HepG2 (cell line): ENCODE measurements around the gene NOTO. TPM values are rescaled to one million over a fixed set of nuclear protein-coding genes. Genes with fewer than 3 reads are reported as not detected.
A peak's percentile ranks its signal among the peaks of the same experiment; 100 is the strongest.

Source experiments
- ARNT2 ChIP-seq: sonication (generic); formaldehyde crosslinking; IDR thresholded peaks from 2 replicates; pipeline ENCODE4 v1.8.0; 2022; ENCODE audit warnings: mild to moderate bottlenecking, low read depth, missing genetic modification reagents, moderate library complexity
- ATM ChIP-seq: fragments of 450-650 bp; IDR thresholded peaks from 2 replicates; pipeline ENCODE4 v1.7.1; 2017; ENCODE audit warnings: mild to moderate bottlenecking, borderline replicate concordance
- DZIP1 ChIP-seq: sonication (generic); formaldehyde crosslinking; IDR thresholded peaks from 2 replicates; pipeline ENCODE4 v1.5.0; 2020; ENCODE audit warnings: mild to moderate bottlenecking, missing genetic modification reagents
- GATA4 ChIP-seq: sonication (generic); IDR thresholded peaks from 2 replicates; pipeline ENCODE4 v1.6.1; 2016; ENCODE audit warnings: antibody characterized with exemption, low read depth, borderline replicate concordance
- GLMP ChIP-seq: sonication (generic); formaldehyde crosslinking; IDR thresholded peaks from 2 replicates; pipeline ENCODE4 v1.9.0; 2021; ENCODE audit warnings: missing genetic modification reagents, mild to moderate bottlenecking, borderline replicate concordance
- MAFG ChIP-seq: sonication (generic); formaldehyde crosslinking; IDR thresholded peaks from 2 replicates; pipeline ENCODE4 v1.5.1; 2020; ENCODE audit warnings: mild to moderate bottlenecking, missing genetic modification reagents
- MED13 ChIP-seq: sonication (generic); formaldehyde crosslinking; IDR thresholded peaks from 2 replicates; pipeline ENCODE4 v1.5.0; 2020; ENCODE audit warnings: missing genetic modification reagents
- MED8 ChIP-seq: sonication (generic); formaldehyde crosslinking; IDR thresholded peaks from 2 replicates; pipeline ENCODE4 v1.8.1; 2023; ENCODE audit warnings: mild to moderate bottlenecking, missing genetic modification reagents; ENCODE audit not compliant: insufficient replicate concordance
- PRDM15 ChIP-seq: sonication (generic); formaldehyde crosslinking; IDR thresholded peaks from 2 replicates; pipeline ENCODE4 v1.4.0; 2020; ENCODE audit warnings: missing genetic modification reagents
- RAD21 ChIP-seq: fragments of 450-650 bp; formaldehyde crosslinking; IDR thresholded peaks from 2 replicates; pipeline ENCODE4 v1.5.0; 2020; ENCODE audit warnings: mild to moderate bottlenecking
- SAP130 ChIP-seq: IDR thresholded peaks from 2 replicates; pipeline ENCODE4 v1.6.1; 2016; ENCODE audit warnings: low read depth
- SOX6 ChIP-seq, 2 experiments: fragments of 450-650 bp in 1 of 2; sonication (generic) in 1 of 2; formaldehyde crosslinking in 1 of 2; IDR thresholded peaks; 2 replicates each; pipeline versions ENCODE4 v1.4.0 to v1.6.1; 2017 to 2020; ENCODE audit warnings: antibody characterized with exemption in 1 of 2, mild to moderate bottlenecking in 1 of 2, missing genetic modification reagents in 1 of 2
- SYNCRIP ChIP-seq: fragments of 200-400 bp; formaldehyde crosslinking; IDR thresholded peaks from 2 replicates; pipeline ENCODE4 v1.6.1; 2018; ENCODE audit warnings: mild to moderate bottlenecking, low read depth, low read length; ENCODE audit not compliant: insufficient read depth
- TERF1 ChIP-seq: sonication (generic); formaldehyde crosslinking; IDR thresholded peaks from 2 replicates; pipeline ENCODE4 v1.8.0; 2022; ENCODE audit warnings: mild to moderate bottlenecking, missing genetic modification reagents, moderate library complexity
- TP53 ChIP-seq: sonication (generic); formaldehyde crosslinking; conservative IDR thresholded peaks from 2 replicates; pipeline ENCODE4 v1.4.0; 2020; ENCODE audit warnings: missing genetic modification reagents
- ZNF205 ChIP-seq: IDR thresholded peaks from 2 replicates; pipeline ENCODE4 v1.6.1; 2018; ENCODE audit warnings: missing biosample characterization, missing genetic modification reagents
- ZNF362 ChIP-seq: sonication (generic); formaldehyde crosslinking; IDR thresholded peaks from 2 replicates; pipeline ENCODE4 v1.4.0; 2020; ENCODE audit warnings: missing genetic modification reagents, mild to moderate bottlenecking, borderline replicate concordance
- ZNF44 ChIP-seq: sonication (generic); formaldehyde crosslinking; IDR thresholded peaks from 2 replicates; pipeline ENCODE4 v1.5.1; 2020; ENCODE audit warnings: mild to moderate bottlenecking, missing genetic modification reagents
- ZNF709 ChIP-seq: sonication (generic); formaldehyde crosslinking; IDR thresholded peaks from 2 replicates; pipeline ENCODE4 v1.5.0; 2020; ENCODE audit warnings: mild to moderate bottlenecking, missing genetic modification reagents
- polyA plus RNA-seq, 8 experiments: library from polyadenylated mRNA; depleted of rRNA in 3 of 8; stranded (reverse) in 7 of 8; unstranded in 1 of 8; fragments of >200 nt; fragmentation: Illumina TruSeq in 4 of 8; extraction: Trizol in 4 of 8; gene quantifications; 2 replicates each; pipeline versions ENCODE4 v1.2.1 to v1.2.3, GENCODE V29; 2011 to 2016; ENCODE audit warnings: low read depth in 4 of 8, missing spikeins in 1 of 8, mixed read lengths in 1 of 8; ENCODE audit not compliant: insufficient read depth in 1 of 8
- total RNA-seq, 5 experiments: library from RNA; depleted of rRNA; stranded (reverse); fragments of >200 nt; fragmentation: Illumina TruSeq; extraction: Trizol; gene quantifications; 2 replicates each; pipeline ENCODE4 v1.2.3, GENCODE V29; 2016; ENCODE audit warnings: low read depth in 1 of 5

NOTO gene
- total and polyA plus RNA-seq, 2 of the 13 experiments (the other 11 are each of a cell fraction or from before 2014, with no cell fraction given): not detected

GRCh38 chr2:73212448-73213176 is 10.2 kb downstream of the NOTO start (continued):
- TF ChIP-seq DZIP1 (CRISPR knock-in tag) (0 out of 2 replicates have a peak, but pooled peaks have one; percentile 34), RAD21 (peak; percentile 89), ATM (no peak), PRDM15 (CRISPR knock-in tag) (peak; percentile 25; the same call in 1 of the 2 replicates), ZNF709 (CRISPR knock-in tag) (no peak; the same call in 1 of the 2 replicates), ZNF362 (no peak), SAP130 (CRISPR knock-in tag) (peak; percentile 68), ZNF205 (CRISPR knock-in tag) (peak; percentile 74), MED13 (no peak), MAFG (CRISPR knock-in tag) (no peak), TP53 (CRISPR knock-in tag) (no peak), GATA4 (no peak), ZNF44 (CRISPR knock-in tag) (peak; percentile 21; the same call in 1 of the 2 replicates), SOX6 (IDR thresholded peaks at IDR 0.05) (no peak), SOX6 (CRISPR knock-in tag; IDR thresholded peaks at IDR 0.05) (no peak), GLMP (no peak), MED8 (no peak), ARNT2 (CRISPR knock-in tag) (peak; percentile 32; the same call in 1 of the 2 replicates), SYNCRIP (no peak), TERF1 (no peak)
